HUES64 (cell line): Measurements from ENCODE around the gene CACNA1C.

Source experiments
- H3K27ac ChIP-seq: 2 replicates; pipeline ENCODE4 v1.7.0; 2013; ENCODE audit warnings: low read depth, low read length, inconsistent platforms
- H3K27me3 ChIP-seq: 2 replicates; pipeline ENCODE4 v1.6.1; 2013; ENCODE audit warnings: mild to moderate bottlenecking, low read length; ENCODE audit not compliant: insufficient read depth
- H3K36me3 ChIP-seq: 2 replicates; pipeline ENCODE4 v1.6.1; 2013; ENCODE audit warnings: mild to moderate bottlenecking, low read length; ENCODE audit not compliant: insufficient read depth
- H3K4me1 ChIP-seq: 2 replicates; pipeline ENCODE4 v1.6.1; 2013; ENCODE audit warnings: mild to moderate bottlenecking, low read length, moderate library complexity; ENCODE audit not compliant: insufficient read depth
- H3K4me3 ChIP-seq: 2 replicates; pipeline ENCODE4 v1.5.1; 2013; ENCODE audit warnings: mild to moderate bottlenecking, low read length, moderate library complexity
- H3K9ac ChIP-seq: 2 replicates; pipeline ENCODE4 v1.6.1; 2013; ENCODE audit warnings: mild to moderate bottlenecking, low read depth, low read length
- H3K9me3 ChIP-seq: 2 replicates; pipeline ENCODE4 v1.6.1; 2013; ENCODE audit warnings: low read depth, low read length; ENCODE audit not compliant: insufficient read depth
- WGBS: fragments of 150-250, 120-280 bp; methylation state at CpG from one replicate; pipeline ENCODE4 v1.1.7; 2013; ENCODE audit warnings: missing lambda C conversion rate; 5-methylcytosine and 5-hydroxymethylcytosine counted together

The CACNA1C gene

DNA sequence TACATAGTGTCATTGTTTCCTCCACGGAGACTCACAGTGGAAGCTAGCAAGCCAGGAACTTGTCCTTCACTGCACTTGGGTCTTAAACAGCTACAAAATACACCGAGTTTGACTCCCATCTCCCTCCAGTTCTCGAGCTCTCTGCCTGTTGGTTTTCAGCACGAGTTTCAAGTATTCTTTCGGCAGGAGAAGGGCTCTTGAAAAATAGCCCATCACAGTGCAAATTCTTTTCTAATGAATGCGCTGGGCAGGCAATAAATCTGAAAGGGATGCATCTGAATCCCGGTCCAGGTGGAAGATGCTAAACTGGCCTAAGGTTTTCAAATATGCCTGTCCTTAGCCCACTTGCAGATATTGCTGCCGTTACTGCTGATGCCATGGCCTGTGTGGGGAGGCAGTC, 173.9 kb downstream of the CACNA1C start:
- 78% methylated on average over 8 of the region's 8 CpGs for WGBS

DNA sequence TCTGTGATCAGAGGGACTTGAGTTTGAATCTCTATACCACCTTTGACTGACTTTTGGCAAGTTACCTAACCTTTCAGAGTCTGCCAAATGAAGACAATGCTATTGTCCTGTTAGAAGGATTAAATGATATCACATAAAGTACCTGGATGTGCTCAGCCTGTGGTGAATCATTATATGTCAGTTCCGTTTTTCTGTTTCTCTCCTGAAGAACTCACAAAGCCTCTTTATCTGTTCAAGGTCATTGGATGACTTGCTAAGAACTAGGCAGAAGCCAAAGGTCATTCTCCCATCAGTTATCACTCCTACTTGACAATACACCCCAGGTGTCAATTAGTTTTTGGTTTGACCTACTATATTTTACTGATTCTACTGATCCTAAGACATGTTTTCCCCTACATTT, 174.6 kb downstream of the CACNA1C start:
- H3K27ac ChIP-seq: no peak overlapping the region
- 92% methylated on average over 1 of the region's 1 CpG for WGBS
- H3K36me3 ChIP-seq: no peaks in the 10 kb centered on the region
- no peak overlapping the region for H3K9ac ChIP-seq
- no peaks in the 10 kb centered on the region for H3K27me3 ChIP-seq
- H3K4me3 ChIP-seq: no peak overlapping the region
- H3K9me3 ChIP-seq: no peaks in the 10 kb centered on the region
- no peaks in the 10 kb centered on the region for H3K4me1 ChIP-seq

More for the DNA sequence above, 173.9 kb downstream of the CACNA1C start:
- no peaks in the 10 kb centered on the region for H3K4me1 ChIP-seq
- no peaks in the 10 kb centered on the region for H3K9me3 ChIP-seq
- H3K36me3 ChIP-seq: no peaks in the 10 kb centered on the region
- H3K9ac ChIP-seq: no peak overlapping the region
- no peaks in the 10 kb centered on the region for H3K27me3 ChIP-seq
- no peak overlapping the region for H3K27ac ChIP-seq
- H3K4me3 ChIP-seq: no peak overlapping the region

DNA sequence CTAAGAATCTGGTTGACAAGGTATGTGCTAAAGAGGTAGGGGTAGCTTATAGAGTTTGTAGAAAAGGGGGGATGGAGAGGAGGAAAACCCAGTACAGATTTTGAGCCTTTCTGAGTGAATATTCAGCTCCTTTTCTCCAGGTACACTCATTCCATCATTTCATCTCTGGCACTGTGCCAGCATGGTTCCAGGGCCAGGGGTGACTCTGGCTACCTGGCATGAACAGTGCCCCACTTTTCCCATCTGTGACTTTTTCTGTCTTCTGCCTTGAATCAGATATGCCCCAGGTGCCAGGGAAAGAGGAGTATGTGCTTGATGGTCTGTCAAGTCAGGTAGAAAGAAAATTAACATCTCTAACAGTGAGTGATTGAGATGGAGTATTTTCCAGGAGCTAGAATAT, 175.7 kb downstream of the CACNA1C start:
- Histone ChIP-seq H3K9me3 (no peaks in the 10 kb centered on the region), H3K9ac (no peak overlapping the region), H3K27me3 (no peaks in the 10 kb centered on the region), H3K4me3 (no peak overlapping the region), H3K27ac (no peak overlapping the region), H3K36me3 (no peaks in the 10 kb centered on the region), H3K4me1 (no peaks in the 10 kb centered on the region)

GRCh38 chr12:2229661-2230539, 177.1 kb downstream of the CACNA1C start:
- no peak overlapping the region for H3K9ac ChIP-seq
- no peaks in the 10 kb centered on the region for H3K9me3 ChIP-seq
- no peaks in the 10 kb centered on the region for H3K4me1 ChIP-seq
- H3K4me3 ChIP-seq: no peak overlapping the region
- WGBS: 95% methylated on average over 61 of the region's 61 CpGs
- H3K36me3 ChIP-seq: no peaks in the 10 kb centered on the region
- no peak overlapping the region for H3K27ac ChIP-seq
- H3K27me3 ChIP-seq: no peaks in the 10 kb centered on the region

GRCh38 chr12:2231011-2231595, 178.3 kb downstream of the CACNA1C start:
- no peak overlapping the region for H3K27ac ChIP-seq
- no peaks in the 10 kb centered on the region for H3K4me1 ChIP-seq
- WGBS: 98% methylated on average over 6 of the region's 7 CpGs
- no peak overlapping the region for H3K9ac ChIP-seq
- no peaks in the 10 kb centered on the region for H3K9me3 ChIP-seq
- H3K36me3 ChIP-seq: no peaks in the 10 kb centered on the region
- H3K27me3 ChIP-seq: no peaks in the 10 kb centered on the region
- H3K4me3 ChIP-seq: no peak overlapping the region

DNA sequence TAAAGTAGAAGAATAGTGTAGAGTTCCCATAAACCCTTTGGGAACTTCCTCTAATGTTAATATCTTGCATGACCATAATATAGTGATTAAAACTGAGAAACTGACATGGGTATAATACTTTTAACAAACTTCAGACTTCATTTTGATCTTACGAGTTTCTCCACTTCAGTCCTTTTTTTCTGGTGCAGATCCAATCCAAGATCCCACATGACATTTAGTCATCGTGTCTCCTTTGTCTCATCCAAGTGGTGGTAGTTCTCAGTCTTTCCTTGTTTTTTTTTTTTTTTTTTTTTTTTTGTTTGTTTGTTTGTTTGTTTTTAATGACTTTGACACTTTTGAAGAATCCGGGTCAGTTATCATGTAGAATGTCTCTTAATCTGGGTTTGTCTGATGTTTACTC, 179.2 kb downstream of the CACNA1C start:
- WGBS: 97% methylated on average over 3 of the region's 3 CpGs
- no peak overlapping the region for H3K9ac ChIP-seq
- H3K27ac ChIP-seq: no peak overlapping the region
- no peaks in the 10 kb centered on the region for H3K4me1 ChIP-seq
- no peak overlapping the region for H3K4me3 ChIP-seq
- H3K36me3 ChIP-seq: no peaks in the 10 kb centered on the region
- H3K9me3 ChIP-seq: no peaks in the 10 kb centered on the region
- no peaks in the 10 kb centered on the region for H3K27me3 ChIP-seq

DNA sequence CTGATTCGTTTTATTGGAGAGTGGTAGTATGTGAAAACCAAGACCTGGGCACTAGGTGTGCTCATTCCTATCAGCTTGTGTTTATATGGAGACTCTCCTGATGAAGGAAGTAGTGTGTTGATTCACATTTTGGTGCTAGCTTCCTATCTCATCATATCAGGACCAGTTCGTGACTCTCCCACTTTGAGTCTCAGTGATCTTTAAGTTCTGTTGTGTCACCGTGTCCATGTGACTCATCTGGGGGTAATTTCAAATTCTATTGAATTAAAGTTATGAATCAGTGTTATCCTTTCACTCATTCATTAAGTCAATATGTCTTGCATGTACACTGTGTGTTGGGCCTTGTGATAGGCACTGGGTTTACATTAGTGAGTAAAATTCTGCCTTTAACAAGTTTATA, 180.2 kb downstream of the CACNA1C start:
- 100% methylated on average over 2 of the region's 3 CpGs for WGBS
- H3K27me3 ChIP-seq: no peaks in the 10 kb centered on the region
- H3K27ac ChIP-seq: no peak overlapping the region
- no peak overlapping the region for H3K9ac ChIP-seq
- no peaks in the 10 kb centered on the region for H3K36me3 ChIP-seq
- H3K4me3 ChIP-seq: no peak overlapping the region
- no peaks in the 10 kb centered on the region for H3K9me3 ChIP-seq
- no peaks in the 10 kb centered on the region for H3K4me1 ChIP-seq

DNA sequence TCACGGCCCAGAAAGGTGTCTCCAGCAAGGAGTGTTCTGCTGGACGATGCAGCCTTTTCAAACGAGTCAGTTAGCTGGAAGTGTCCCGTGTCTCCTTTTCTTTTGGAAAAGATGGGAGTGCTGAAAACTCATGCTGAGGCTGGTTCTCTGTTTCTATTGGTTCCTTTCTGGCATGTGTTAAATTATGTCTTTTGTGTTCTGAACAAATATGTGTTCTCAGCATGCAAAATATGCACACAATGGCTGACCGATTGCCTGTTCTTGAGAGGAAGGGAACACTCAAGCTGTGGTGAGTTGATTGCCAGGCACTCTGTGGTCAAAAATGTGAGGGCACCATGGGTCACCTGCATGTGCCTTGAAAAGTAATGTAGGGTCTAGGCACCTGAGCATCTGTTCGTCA, 181.3 kb downstream of the CACNA1C start:
- Histone ChIP-seq H3K9me3 (no peaks in the 10 kb centered on the region), H3K27ac (no peak overlapping the region), H3K4me3 (no peak overlapping the region), H3K36me3 (no peaks in the 10 kb centered on the region), H3K27me3 (no peaks in the 10 kb centered on the region), H3K9ac (no peak overlapping the region), H3K4me1 (no peaks in the 10 kb centered on the region)
- 94% methylated on average over 6 of the region's 6 CpGs for WGBS

DNA sequence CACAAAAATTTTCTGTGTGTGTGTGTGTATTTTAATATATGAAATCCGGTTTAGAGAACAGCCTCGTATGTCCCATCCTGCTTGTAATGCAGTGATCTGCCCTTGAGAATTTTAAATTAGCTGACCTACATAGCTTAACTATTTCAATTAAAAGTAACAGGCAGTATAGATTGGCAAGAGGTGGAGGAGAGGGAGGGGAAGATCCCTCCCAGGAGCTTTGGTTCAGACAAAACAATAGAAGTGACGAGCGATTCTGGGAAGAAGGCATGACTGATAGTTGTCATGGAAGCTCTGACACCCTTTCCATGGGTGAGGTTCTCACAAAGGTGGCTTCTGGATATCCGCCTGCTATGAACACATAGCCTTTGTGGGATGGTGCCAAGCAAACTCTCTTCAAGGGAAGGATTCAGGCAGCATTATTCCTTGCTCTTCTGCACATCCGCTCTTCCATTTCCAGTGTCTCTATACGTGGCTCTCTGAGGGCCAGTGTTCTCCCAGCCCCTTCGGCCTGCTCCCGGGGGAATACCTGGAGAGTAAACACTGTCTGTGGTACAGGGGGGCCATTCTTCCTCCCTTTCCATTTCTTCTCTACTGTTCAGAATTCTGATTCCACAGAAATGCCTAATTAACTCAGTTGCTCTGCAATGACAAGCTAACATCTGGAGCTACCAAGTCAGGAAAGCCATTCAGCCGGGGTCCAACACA, 182.0 kb downstream of the CACNA1C start:
- Histone ChIP-seq H3K4me1 (no peaks in the 10 kb centered on the region), H3K9ac (no peak overlapping the region), H3K27me3 (no peaks in the 10 kb centered on the region), H3K27ac (no peak overlapping the region), H3K4me3 (no peak overlapping the region), H3K36me3 (no peaks in the 10 kb centered on the region), H3K9me3 (no peaks in the 10 kb centered on the region)
- WGBS: 88% methylated on average over 10 of the region's 10 CpGs

DNA sequence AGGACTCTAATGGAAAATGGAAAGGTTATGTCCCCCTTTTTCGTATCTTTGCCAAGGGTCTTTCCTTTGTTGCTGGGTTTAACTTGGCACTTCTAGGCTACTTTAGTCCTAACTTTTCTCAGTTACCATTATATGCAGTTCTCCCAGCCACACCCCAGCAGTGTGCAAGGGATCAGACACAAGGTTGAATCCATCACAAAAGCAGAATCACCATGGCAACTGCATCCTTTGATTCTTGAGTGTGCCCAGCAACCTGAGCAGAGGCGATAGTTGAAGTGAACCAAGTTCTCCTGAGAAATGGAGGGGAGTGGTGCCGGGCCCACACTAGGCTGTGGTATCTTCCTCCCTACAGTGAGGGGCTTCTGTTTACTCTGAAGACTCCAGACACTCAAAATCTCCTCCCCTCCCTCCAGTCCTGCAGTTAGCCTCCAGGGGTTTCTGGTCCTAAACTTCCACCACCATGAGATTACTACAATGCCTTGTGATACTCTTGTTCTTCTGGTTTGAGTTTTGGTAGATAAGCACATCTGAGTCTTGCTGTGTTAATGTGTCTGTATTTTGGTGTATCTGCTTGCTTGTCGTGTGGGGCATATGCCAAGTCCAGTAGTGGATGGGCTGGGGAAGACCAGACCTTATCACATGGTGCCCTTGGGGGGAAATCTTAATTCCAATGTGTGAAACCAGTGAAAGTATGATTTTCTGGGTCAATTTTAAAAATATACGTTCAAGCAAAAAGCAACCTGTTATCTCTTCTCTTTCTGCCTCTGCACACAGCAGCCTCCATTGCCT, 183.9 kb downstream of the CACNA1C start:
- H3K9ac ChIP-seq: no peak overlapping the region
- H3K4me1 ChIP-seq: peaks cover under 1% of the 10 kb centered on the region; the same call in 1 of the 2 replicates
- no peaks in the 10 kb centered on the region for H3K27me3 ChIP-seq
- no peaks in the 10 kb centered on the region for H3K36me3 ChIP-seq
- no peaks in the 10 kb centered on the region for H3K9me3 ChIP-seq
- 91% methylated on average over 4 of the region's 5 CpGs for WGBS
- H3K27ac ChIP-seq: no peak overlapping the region
- no peak overlapping the region for H3K4me3 ChIP-seq

- no peak overlapping the region for H3K9ac ChIP-seq
- no peak overlapping the region for H3K4me3 ChIP-seq
- 92% methylated on average over 4 of the region's 4 CpGs for WGBS
- H3K27ac ChIP-seq: no peak overlapping the region
- H3K36me3 ChIP-seq: no peaks in the 10 kb centered on the region
- no peaks in the 10 kb centered on the region for H3K27me3 ChIP-seq
- H3K4me1 ChIP-seq: peaks cover 4% of the 10 kb centered on the region; the same call in 1 of the 2 replicates
- H3K9me3 ChIP-seq: no peaks in the 10 kb centered on the region
Measured at GRCh38 chr12:2238111-2238510, 185.3 kb downstream of the CACNA1C start.
